ENCODE results near the gene MED13. TPM values are rescaled to one million over a fixed set of nuclear protein-coding genes. Genes with fewer than 3 reads are reported as not detected.
"Not testable (repeated sequence)": the region's sequence is repeated elsewhere in the genome, so short reads cannot be mapped to it uniquely, and the experiment has no call there.

Gene MED13
- total and polyA plus RNA-seq, 2 experiments from 2014 or later = 6.6 to 51.2 TPM

DNA sequence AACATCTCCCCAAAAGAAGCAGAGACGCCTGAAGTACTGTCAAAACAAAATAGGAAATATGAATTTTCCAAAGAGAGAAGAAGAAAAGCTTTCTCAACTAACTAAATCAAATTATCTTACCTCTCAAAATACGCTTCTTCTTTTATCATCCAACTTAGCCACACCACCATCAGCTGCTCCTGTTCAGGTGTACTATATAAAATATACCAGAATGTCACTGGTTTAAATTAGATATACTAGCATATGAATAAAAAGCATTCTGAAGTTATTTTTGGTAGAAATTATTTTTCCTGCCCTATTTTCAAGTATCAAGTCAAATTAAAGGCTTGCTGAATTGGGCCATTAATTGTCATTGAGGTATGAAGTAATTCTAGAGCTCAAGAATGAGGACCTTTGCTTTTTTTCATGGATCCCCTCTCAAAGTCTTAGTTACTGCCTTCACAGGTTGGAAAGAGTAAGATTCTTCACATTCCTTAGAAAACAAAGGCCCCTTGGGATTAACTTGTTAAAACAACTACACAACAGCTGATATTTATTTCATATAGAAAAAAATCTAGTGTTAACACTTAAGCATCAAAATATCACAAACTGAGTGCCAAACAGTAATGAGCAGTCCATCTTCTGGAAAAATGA is 167.4 kb downstream of the MED13 start:
- H3K9me2 ChIP-seq (replicated peaks; ENCODE audit: insufficient read depth) = no peaks in the 10 kb centered on the region
- H3K36me3 ChIP-seq (replicated peaks; ENCODE audit: insufficient read depth, low read depth) = no peaks in the 10 kb centered on the region
- 95% methylated on average over 2 of the region's 2 CpGs for WGBS (ENCODE audit: low lambda C conversion rate, missing lambda C conversion rate)
- H3K27me3 ChIP-seq = no peaks in the 10 kb centered on the region
- H3K9me3 ChIP-seq (ENCODE audit: low read depth) = no peaks in the 10 kb centered on the region
- no peaks in the 10 kb centered on the region for H4K20me1 ChIP-seq (ENCODE audit: insufficient read depth, poor library complexity, severe bottlenecking)
- TF ChIP-seq, protein P1, sequence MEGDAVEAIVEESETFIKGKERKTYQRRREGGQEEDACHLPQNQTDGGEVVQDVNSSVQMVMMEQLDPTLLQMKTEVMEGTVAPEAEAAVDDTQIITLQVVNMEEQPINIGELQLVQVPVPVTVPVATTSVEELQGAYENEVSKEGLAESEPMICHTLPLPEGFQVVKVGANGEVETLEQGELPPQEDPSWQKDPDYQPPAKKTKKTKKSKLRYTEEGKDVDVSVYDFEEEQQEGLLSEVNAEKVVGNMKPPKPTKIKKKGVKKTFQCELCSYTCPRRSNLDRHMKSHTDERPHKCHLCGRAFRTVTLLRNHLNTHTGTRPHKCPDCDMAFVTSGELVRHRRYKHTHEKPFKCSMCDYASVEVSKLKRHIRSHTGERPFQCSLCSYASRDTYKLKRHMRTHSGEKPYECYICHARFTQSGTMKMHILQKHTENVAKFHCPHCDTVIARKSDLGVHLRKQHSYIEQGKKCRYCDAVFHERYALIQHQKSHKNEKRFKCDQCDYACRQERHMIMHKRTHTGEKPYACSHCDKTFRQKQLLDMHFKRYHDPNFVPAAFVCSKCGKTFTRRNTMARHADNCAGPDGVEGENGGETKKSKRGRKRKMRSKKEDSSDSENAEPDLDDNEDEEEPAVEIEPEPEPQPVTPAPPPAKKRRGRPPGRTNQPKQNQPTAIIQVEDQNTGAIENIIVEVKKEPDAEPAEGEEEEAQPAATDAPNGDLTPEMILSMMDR (IDR thresholded peaks at IDR 0.05; ENCODE audit: poor library complexity) = no peak
- TF ChIP-seq EZH2 (IDR thresholded peaks at IDR 0.05; ENCODE audit: borderline replicate concordance) (no peak), EZH2phosphoT487 (IDR thresholded peaks at IDR 0.05; ENCODE audit: low read depth, severe bottlenecking, unreplicated experiment) (no peak)
- no peaks in the 10 kb centered on the region for H3K79me2 ChIP-seq
- no peak overlapping the region for H3K27ac ChIP-seq
- no peak overlapping the region for H2AFZ ChIP-seq
- no peak for DNase-seq (ENCODE audit: low spot score)
- H3K4me3 ChIP-seq = no peak overlapping the region
- H3K4me1 ChIP-seq (ENCODE audit: insufficient read depth) = no peaks in the 10 kb centered on the region
- H3K4me2 ChIP-seq = no peak overlapping the region

GRCh38 chr17:61895391-61895790 is 169.7 kb downstream of the MED13 start:
- Histone ChIP-seq H3K27ac (no peak overlapping the region), H3K79me2 (no peaks in the 10 kb centered on the region), H4K20me1 (ENCODE audit: insufficient read depth, poor library complexity, severe bottlenecking) (no peaks in the 10 kb centered on the region), H3K36me3 (replicated peaks; ENCODE audit: insufficient read depth, low read depth) (no peaks in the 10 kb centered on the region), H3K4me2 (no peak overlapping the region), H3K9me2 (replicated peaks; ENCODE audit: insufficient read depth) (no peaks in the 10 kb centered on the region), H3K9me3 (ENCODE audit: low read depth) (no peaks in the 10 kb centered on the region), H2AFZ (no peak overlapping the region), H3K27me3 (no peaks in the 10 kb centered on the region), H3K4me3 (no peak overlapping the region), H3K4me1 (ENCODE audit: insufficient read depth) (no peaks in the 10 kb centered on the region)
- 73% methylated on average over 2 of the region's 2 CpGs for WGBS (ENCODE audit: low lambda C conversion rate, missing lambda C conversion rate)
- TF ChIP-seq, protein P1 (IDR thresholded peaks at IDR 0.05; ENCODE audit: poor library complexity) = no peak
- TF ChIP-seq EZH2phosphoT487 (IDR thresholded peaks at IDR 0.05; ENCODE audit: low read depth, severe bottlenecking, unreplicated experiment) (no peak), EZH2 (IDR thresholded peaks at IDR 0.05; ENCODE audit: borderline replicate concordance) (no peak)
- no peak for DNase-seq (ENCODE audit: low spot score)

GRCh38 chr17:61894310-61894709 is 170.8 kb downstream of the MED13 start:
- H3K27me3 ChIP-seq; H3K4me2 ChIP-seq; H3K36me3 ChIP-seq (replicated peaks; ENCODE audit: insufficient read depth, low read depth); H3K79me2 ChIP-seq; H3K9me3 ChIP-seq (ENCODE audit: low read depth); H3K4me1 ChIP-seq (ENCODE audit: insufficient read depth); H3K9me2 ChIP-seq (replicated peaks; ENCODE audit: insufficient read depth); H4K20me1 ChIP-seq (ENCODE audit: insufficient read depth, poor library complexity, severe bottlenecking); DNase-seq (ENCODE audit: low spot score); H3K27ac ChIP-seq; H3K4me3 ChIP-seq; H2AFZ ChIP-seq: not testable (repeated sequence)
- 94% methylated on average over 5 of the region's 5 CpGs for WGBS (ENCODE audit: low lambda C conversion rate, missing lambda C conversion rate)

Other genes starting within 250 kb of the MED13 start
- 4.0 and 7.5 TPM in 2 replicates for gene BRIP1, start 201.8 kb downstream of the MED13 start, total RNA-seq
- gene BRIP1, start 201.8 kb downstream of the MED13 start, polyA plus RNA-seq = 0.50 and 1.8 TPM in 2 replicates
- 10.0 and 10.9 TPM in 2 replicates for gene INTS2, start 137.3 kb downstream of the MED13 start, total RNA-seq
- 2.6 and 3.0 TPM in 2 replicates for gene INTS2, start 137.3 kb downstream of the MED13 start, polyA plus RNA-seq

All from hepatocyte (in vitro differentiated cells).